Spleen (tissue), 11 donors: Measurements from ENCODE around the gene AFAP1L2. TPM values are rescaled to one million over a fixed set of nuclear protein-coding genes. Genes with fewer than 3 reads are reported as not detected.

Experiments
- DNase-seq: peaks from one replicate; pipeline ENCODE4 v3.0.0-alpha.2; 2020
- H3K27ac ChIP-seq, 8 donors: fragments of 200-600 bp; sonication (generic) in 7 of 8; 1 replicate in 4 of 8; 2 replicates in 4 of 8; pipeline versions ENCODE4 v1.5.0 to v1.8.0; 2016 to 2021; ENCODE audit warnings: inconsistent platforms in 4 of 8, mild to moderate bottlenecking in 4 of 8, moderate library complexity in 1 of 8
- H3K27me3 ChIP-seq, 7 donors: fragments of 200-600 bp; sonication (generic) in 6 of 7; replicated peaks in 1 of 7; 1 replicate in 4 of 7; 2 replicates in 3 of 7; pipeline versions ENCODE4 v1.5.0 to v1.8.0; 2016 to 2021; ENCODE audit warnings: inconsistent platforms in 3 of 7, mild to moderate bottlenecking in 1 of 7
- H3K36me3 ChIP-seq, 6 donors: fragments of 200-600 bp; sonication (generic) in 5 of 6; 1 replicate in 4 of 6; 2 replicates in 2 of 6; pipeline versions ENCODE4 v1.5.0 to v1.8.0; 2016 to 2021; ENCODE audit warnings: inconsistent platforms in 2 of 6
- H3K4me1 ChIP-seq, 6 donors: fragments of 200-600 bp; sonication (generic) in 5 of 6; 1 replicate in 3 of 6; 2 replicates in 3 of 6; pipeline versions ENCODE4 v1.5.0 to v1.8.0; 2016 to 2021; ENCODE audit warnings: inconsistent platforms in 3 of 6
- H3K4me3 ChIP-seq, 8 donors: fragments of 200-600 bp; sonication (generic) in 7 of 8; 1 replicate in 4 of 8; 2 replicates in 4 of 8; pipeline versions ENCODE4 v1.5.0 to v1.8.0; 2016 to 2021; ENCODE audit warnings: inconsistent platforms in 4 of 8, mild to moderate bottlenecking in 4 of 8, moderate library complexity in 2 of 8
- H3K9me3 ChIP-seq, 8 donors: fragments of 200-600 bp; sonication (generic) in 7 of 8; 1 replicate in 4 of 8; 2 replicates in 4 of 8; pipeline versions ENCODE4 v1.5.0 to v1.8.0; 2016 to 2021; ENCODE audit warnings: inconsistent platforms in 4 of 8
- CTCF ChIP-seq, 11 experiments: fragments of 200-600 bp in 7 of 11; fragments of 450-650 bp in 4 of 11; sonication (generic) in 4 of 11; IDR thresholded peaks in 8 of 11; conservative IDR thresholded peaks in 3 of 11; 1 replicate in 7 of 11; 2 replicates in 4 of 11; pipeline versions ENCODE4 v1.4.0 to v1.8.0; 2016 to 2021; ENCODE audit warnings: antibody characterized with exemption in 11 of 11, inconsistent platforms in 4 of 11, mild to moderate bottlenecking in 1 of 11
- POLR2A ChIP-seq, 3 donors: fragments of 450-650 bp; IDR thresholded peaks; one replicate each; pipeline ENCODE4 v1.5.1; 2017; ENCODE audit warnings: antibody characterized with exemption in 3 of 3, mild to moderate bottlenecking in 1 of 3
- POLR2AphosphoS5 ChIP-seq, 3 donors: sonication (generic); formaldehyde crosslinking; IDR thresholded peaks; one replicate each; pipeline ENCODE4 v1.5.1; 2017; ENCODE audit warnings: antibody characterized with exemption in 3 of 3
- WGBS, 5 donors: extraction: QIAGEN DNeasy Blood & Tissue Kit in 3 of 5; methylation state at CpG; one replicate each; pipeline versions ENCODE4 v1.1.5 to v1.1.7; 2013 to 2018; 5-methylcytosine and 5-hydroxymethylcytosine counted together
- intact Hi-C: fragments of 100-400 bp; cut with DNase I; formaldehyde crosslinking; loops from one replicate; pipeline ENCODE4 v1.15.0; 2023; ENCODE audit warnings: low total_unique reads
- polyA plus RNA-seq, 3 donors: library from polyadenylated mRNA; stranded (reverse); fragments of 200-250 nt; gene quantifications; one replicate each; pipeline ENCODE4 v1.2.1, GENCODE V29; 2013
- total RNA-seq, 7 donors: library from RNA; depleted of rRNA in 3 of 7; stranded (reverse); fragments of >200 nt in 3 of 7; fragmentation: NEBNext Ultra II Directional in 4 of 7; extraction: Animal tissue kit (Norgen Biotek cat#: 25700) in 4 of 7; gene quantifications; one replicate each; pipeline versions ENCODE4 v1.1.0 to v1.2.1, GENCODE V29; 2016 to 2021
- donor health status: healthy with polysubstance abuse.
- donor health status: DM: no; HTN: no; CAD: no; lungs with moderate emphysema.
- donor health status: DM: no; HTN: no; CAD: no.
- donor health status: Bipolar disorder and iron deficiency.
- donor health status: healthy.
- donor health status: DM: no; HTN: no; CAD: no.
- donor health status: DM: yes; HTN: yes; CAD: no.

The AFAP1L2 gene
- total and polyA plus RNA-seq, 10 donors: 18.3 to 273 (median 180) TPM

GRCh38 chr10:114305521-114305925, 98.8 kb downstream of the AFAP1L2 start:
- intact Hi-C loops: loop anchor here (10.0 kb wide), 1 partner anchor 149 kb away; no protein-coding TSS in a partner anchor
- Histone ChIP-seq H3K36me3 (peaks cover 0 to 66% (median 13%) of the 10 kb centered on the region in 6 donors), H3K27me3 (no peaks in the 10 kb centered on the region), H3K27ac (no peak overlapping the region), H3K4me3 (peak overlapping the region in 2 of 8 donors; percentile 50 to 84), H3K9me3 (no peaks in the 10 kb centered on the region), H3K4me1 (peaks cover 5 to 46% (median 15%) of the 10 kb centered on the region in 6 donors)
- 93 to 98% (median 97%) methylated on average over 11 to 18 of the region's 18 CpGs for WGBS, 5 donors
- peak; percentile 72 for DNase-seq
- TF ChIP-seq CTCF (IDR thresholded peaks at IDR 0.05 in 8 of 11, conservative IDR thresholded peaks at IDR 0.05 in 3 of 11) (no peak), POLR2A (IDR thresholded peaks at IDR 0.05) (no peak), POLR2AphosphoS5 (IDR thresholded peaks at IDR 0.05) (no peak)

GRCh38 chr10:114304571-114305421, 99.5 kb downstream of the AFAP1L2 start:
- Histone ChIP-seq H3K4me1 (peaks cover 5 to 46% (median 15%) of the 10 kb centered on the region in 6 donors), H3K36me3 (peaks cover 0 to 66% (median 17%) of the 10 kb centered on the region in 6 donors), H3K4me3 (peak overlapping the region; percentile 26 to 84 (median 49)), H3K27ac (peak overlapping the region in 7 of 8 donors; percentile 14 to 83 (median 67)), H3K27me3 (no peaks in the 10 kb centered on the region), H3K9me3 (no peaks in the 10 kb centered on the region)
- peak; percentile 48 to 76 (median 62) for TF ChIP-seq POLR2AphosphoS5 (IDR thresholded peaks at IDR 0.05)
- no peak for TF ChIP-seq POLR2A (IDR thresholded peaks at IDR 0.05)
- peak in 9 of 11 experiments; percentile 19 to 54 (median 29) for TF ChIP-seq CTCF (IDR thresholded peaks at IDR 0.05 in 8 of 11, conservative IDR thresholded peaks at IDR 0.05 in 3 of 11)
- WGBS, 5 donors: 14 to 19% (median 16%) methylated on average over 39 to 41 of the region's 41 CpGs
- DNase-seq: peak; percentile 91
- intact Hi-C loops: loop anchor here (10.0 kb wide), 1 partner anchor 150 kb away; no protein-coding TSS in a partner anchor

GRCh38 chr10:114304017-114304570, 100.2 kb downstream of the AFAP1L2 start:
- Histone ChIP-seq H3K9me3 (no peaks in the 10 kb centered on the region), H3K36me3 (peaks cover 0 to 66% (median 24%) of the 10 kb centered on the region in 6 donors), H3K4me3 (peak overlapping the region; percentile 26 to 84 (median 49)), H3K4me1 (peaks cover 5 to 46% (median 15%) of the 10 kb centered on the region in 6 donors), H3K27me3 (no peaks in the 10 kb centered on the region), H3K27ac (peak overlapping the region; percentile 2 to 83 (median 56))
- peak; percentile 85 for DNase-seq
- WGBS, 5 donors: 2 to 5% (median 3%) methylated on average over 14 of the region's 14 CpGs
- intact Hi-C loops: loop anchor here (10.0 kb wide), 1 partner anchor 151 kb away; no protein-coding TSS in a partner anchor
- no peak for TF ChIP-seq POLR2A (IDR thresholded peaks at IDR 0.05)
- TF ChIP-seq POLR2AphosphoS5 (IDR thresholded peaks at IDR 0.05): peak in 1 of 3 donors; percentile 50
- TF ChIP-seq CTCF (IDR thresholded peaks at IDR 0.05 in 8 of 11, conservative IDR thresholded peaks at IDR 0.05 in 3 of 11): peak; percentile 68 to 90 (median 82)
